ENCODE data around the gene ABHD5.

DNA sequence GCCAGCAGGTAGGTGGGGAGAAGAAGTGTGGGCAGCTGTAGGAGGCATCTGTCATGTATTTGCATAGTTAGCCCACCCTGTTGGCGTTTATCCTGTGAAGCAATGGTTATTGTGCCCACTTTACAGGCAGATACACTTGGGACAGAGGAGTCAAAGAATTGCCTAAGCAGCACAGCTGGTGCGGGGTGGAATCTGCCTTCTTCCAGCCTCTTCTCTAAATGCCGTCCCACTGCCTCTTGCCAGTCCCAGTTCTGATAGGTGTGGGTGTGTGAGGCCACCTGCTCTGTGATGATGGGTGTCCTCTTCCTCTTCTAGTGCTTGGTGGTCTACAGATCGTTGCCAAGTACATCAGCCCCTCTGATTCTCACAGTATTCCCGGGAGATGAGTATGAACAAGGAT is 80.9 kb downstream of the ABHD5 start:
- TF ChIP-seq, protein P1, sequence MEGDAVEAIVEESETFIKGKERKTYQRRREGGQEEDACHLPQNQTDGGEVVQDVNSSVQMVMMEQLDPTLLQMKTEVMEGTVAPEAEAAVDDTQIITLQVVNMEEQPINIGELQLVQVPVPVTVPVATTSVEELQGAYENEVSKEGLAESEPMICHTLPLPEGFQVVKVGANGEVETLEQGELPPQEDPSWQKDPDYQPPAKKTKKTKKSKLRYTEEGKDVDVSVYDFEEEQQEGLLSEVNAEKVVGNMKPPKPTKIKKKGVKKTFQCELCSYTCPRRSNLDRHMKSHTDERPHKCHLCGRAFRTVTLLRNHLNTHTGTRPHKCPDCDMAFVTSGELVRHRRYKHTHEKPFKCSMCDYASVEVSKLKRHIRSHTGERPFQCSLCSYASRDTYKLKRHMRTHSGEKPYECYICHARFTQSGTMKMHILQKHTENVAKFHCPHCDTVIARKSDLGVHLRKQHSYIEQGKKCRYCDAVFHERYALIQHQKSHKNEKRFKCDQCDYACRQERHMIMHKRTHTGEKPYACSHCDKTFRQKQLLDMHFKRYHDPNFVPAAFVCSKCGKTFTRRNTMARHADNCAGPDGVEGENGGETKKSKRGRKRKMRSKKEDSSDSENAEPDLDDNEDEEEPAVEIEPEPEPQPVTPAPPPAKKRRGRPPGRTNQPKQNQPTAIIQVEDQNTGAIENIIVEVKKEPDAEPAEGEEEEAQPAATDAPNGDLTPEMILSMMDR (conservative IDR thresholded peaks at IDR 0.05; ENCODE audit: low read depth, low read length), result no peak
- TF ChIP-seq EZH2 (IDR thresholded peaks at IDR 0.05; ENCODE audit: low read length, unreplicated experiment), result no peak
